RWPE1 (cell line): Measurements from ENCODE around the gene ERFE.
"Not testable (repeated sequence)": the region's sequence is repeated elsewhere in the genome, so short reads cannot be mapped to it uniquely, and the experiment has no call there.

Experiments used
- CTCF ChIA-PET: fragments of 350-600 bp; sonication (Branson Sonifier 250); formaldehyde crosslinking; extraction: SDS; loops from one replicate; lab custom pipeline; 2021; lab: Yijun Ruan, JAX
- POLR2A ChIA-PET: fragments of 400-600 bp; formaldehyde crosslinking; extraction: SDS; loops from one replicate; lab custom pipeline; 2020; ENCODE audit warnings: antibody characterized with exemption; ENCODE audit not compliant: low non-redundant PET; lab: Yijun Ruan, JAX
- DNase-seq: peaks from one replicate; pipeline ENCODE4 v3.0.0; 2012; ENCODE audit warnings: low spot score
- H3K27ac ChIP-seq: fragments of 450-650 bp; 2 replicates; pipeline ENCODE4 v1.5.1; 2017
- TF ChIP-seq, protein P1 (sequence below): fragments of 450-650 bp; conservative IDR thresholded peaks from 2 replicates; pipeline ENCODE4 v1.5.1; 2017; ENCODE audit warnings: low read depth, mild to moderate bottlenecking

ERFE gene

GRCh38 chr2:238158509-238159070 lies at the start of gene ERFE:
ERFE (plus strand) TSS chr2:238158970; CDS start chr2:238159008, 38 bp downstream.
- peak; percentile 69 for DNase-seq
- ChIA-PET POLR2A (no interaction called here), CTCF (interaction anchor here (0.6 to 0.8 kb wide), 5 partner anchors 10 to 17 kb away, joined by 3 to 6 read pairs (median 3); no protein-coding TSS in a partner anchor)
- TF ChIP-seq, protein P1, sequence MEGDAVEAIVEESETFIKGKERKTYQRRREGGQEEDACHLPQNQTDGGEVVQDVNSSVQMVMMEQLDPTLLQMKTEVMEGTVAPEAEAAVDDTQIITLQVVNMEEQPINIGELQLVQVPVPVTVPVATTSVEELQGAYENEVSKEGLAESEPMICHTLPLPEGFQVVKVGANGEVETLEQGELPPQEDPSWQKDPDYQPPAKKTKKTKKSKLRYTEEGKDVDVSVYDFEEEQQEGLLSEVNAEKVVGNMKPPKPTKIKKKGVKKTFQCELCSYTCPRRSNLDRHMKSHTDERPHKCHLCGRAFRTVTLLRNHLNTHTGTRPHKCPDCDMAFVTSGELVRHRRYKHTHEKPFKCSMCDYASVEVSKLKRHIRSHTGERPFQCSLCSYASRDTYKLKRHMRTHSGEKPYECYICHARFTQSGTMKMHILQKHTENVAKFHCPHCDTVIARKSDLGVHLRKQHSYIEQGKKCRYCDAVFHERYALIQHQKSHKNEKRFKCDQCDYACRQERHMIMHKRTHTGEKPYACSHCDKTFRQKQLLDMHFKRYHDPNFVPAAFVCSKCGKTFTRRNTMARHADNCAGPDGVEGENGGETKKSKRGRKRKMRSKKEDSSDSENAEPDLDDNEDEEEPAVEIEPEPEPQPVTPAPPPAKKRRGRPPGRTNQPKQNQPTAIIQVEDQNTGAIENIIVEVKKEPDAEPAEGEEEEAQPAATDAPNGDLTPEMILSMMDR: peak; percentile 77
- H3K27ac ChIP-seq: peak within 1 kb of the TSS; percentile 56

DNA sequence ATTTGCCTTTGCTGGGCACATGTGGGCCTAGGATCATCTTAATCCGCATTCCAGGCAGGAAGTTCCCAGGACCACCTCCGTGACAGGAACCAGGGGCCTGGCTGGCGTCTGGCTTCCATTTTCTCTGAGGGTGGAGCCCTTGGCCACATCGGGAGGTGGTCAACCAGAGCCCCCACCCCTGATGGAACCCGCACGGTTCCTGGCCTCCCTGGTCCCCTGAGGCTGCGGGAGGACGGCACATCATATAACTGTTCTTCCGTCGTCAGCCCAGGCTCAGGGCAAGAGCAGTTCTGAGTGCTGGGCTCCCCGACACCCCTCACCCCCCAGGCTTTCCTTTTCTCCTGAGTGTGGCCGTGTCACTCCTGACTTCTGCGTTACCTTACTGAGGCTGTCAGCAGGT lies 45.2 kb upstream of the ERFE start:
- no peak overlapping the region for H3K27ac ChIP-seq
- POLR2A ChIA-PET: no interaction called here
- TF ChIP-seq, protein P1: no peak
- CTCF ChIA-PET: no interaction called here
- DNase-seq: no peak

GRCh38 chr2:238114331-238114841 lies 44.4 kb upstream of the ERFE start:
- H3K27ac ChIP-seq: no peak overlapping the region
- TF ChIP-seq, protein P1: no peak
- no peak for DNase-seq
- ChIA-PET CTCF (no interaction called here), POLR2A (no interaction called here)

- TF ChIP-seq, protein P1: no peak
- H3K27ac ChIP-seq: no peak overlapping the region
- ChIA-PET CTCF (interaction anchor here (0.8 kb wide), 1 partner anchor 257 kb away, joined by 3 read pairs; no protein-coding TSS in a partner anchor), POLR2A (no interaction called here)
- DNase-seq: no peak
Observed at GRCh38 chr2:238114851-238115660, 43.7 kb upstream of the ERFE start.

DNA sequence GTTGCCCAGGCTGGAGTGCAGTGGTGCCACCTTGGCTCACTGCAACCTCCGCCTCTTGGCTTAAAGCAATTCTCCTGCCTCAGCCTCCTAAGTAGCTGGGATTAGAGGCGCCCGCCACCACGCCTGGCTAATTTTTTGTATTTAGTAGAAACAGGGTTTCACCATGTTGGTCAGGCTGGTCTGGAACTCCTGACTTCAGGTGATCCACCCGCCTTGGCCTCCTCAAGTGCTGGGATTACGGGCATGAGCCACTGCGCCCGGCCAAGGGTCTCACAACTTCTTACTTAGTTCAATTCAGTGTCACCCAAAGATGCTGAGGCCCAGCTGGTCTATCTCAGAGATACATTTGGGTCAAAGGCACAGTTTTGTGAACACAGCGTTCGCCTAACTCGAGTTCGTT lies 43.1 kb upstream of the ERFE start:
- CTCF ChIA-PET: interaction anchor here (0.8 kb wide), 1 partner anchor 257 kb away, joined by 3 read pairs; no protein-coding TSS in a partner anchor
- H3K27ac ChIP-seq, POLR2A ChIA-PET, DNase-seq: not testable (repeated sequence)

GRCh38 chr2:238116298-238117198 lies 42.2 kb upstream of the ERFE start:
- no peak for DNase-seq
- TF ChIP-seq, protein P1: no peak
- POLR2A ChIA-PET: no interaction called here
- no peak overlapping the region for H3K27ac ChIP-seq
- CTCF ChIA-PET: interaction anchor here (0.6 kb wide), 1 partner anchor 81 kb away, joined by 3 read pairs; no protein-coding TSS in a partner anchor
